ENCODE results near the gene LDLRAD1. TPM values are rescaled to one million over a fixed set of nuclear protein-coding genes. Genes with fewer than 3 reads are reported as not detected.

Gene LDLRAD1
- total and polyA plus RNA-seq, 2 experiments from 2014 or later, result not detected

- Mint-ChIP-seq H3K36me3 (ENCODE audit: low read depth) (peaks cover 53% of the 10 kb centered on the region), H3K27ac (no peak overlapping the region)
These were observed 51.2 kb downstream of the LDLRAD1 start for GRCh38 chr1:53966794-53967193.

More at GRCh38 chr1:53966794-53967193, 51.2 kb downstream of the LDLRAD1 start:
- no peak overlapping the region for H2AFZ ChIP-seq
- H3K4me1 Mint-ChIP-seq, result peaks cover 9% of the 10 kb centered on the region
- peaks cover 6% of the 10 kb centered on the region for H3K27me3 Mint-ChIP-seq (ENCODE audit: insufficient read depth, low read depth, poor library complexity)
- H3K79me2 ChIP-seq (replicated peaks; ENCODE audit: insufficient read depth), result no peaks in the 10 kb centered on the region
- H4K20me1 ChIP-seq (replicated peaks; ENCODE audit: insufficient read depth), result peaks cover 10% of the 10 kb centered on the region
- TF ChIP-seq REST (IDR thresholded peaks at IDR 0.05; ENCODE audit: unreplicated experiment), result no peak
- TF ChIP-seq NANOG (IDR thresholded peaks at IDR 0.05; ENCODE audit: borderline replicate concordance), result no peak
- TF ChIP-seq CREB1 (CRISPR knock-in tag; IDR thresholded peaks at IDR 0.05; ENCODE audit: low read depth), result no peak
- no peak for TF ChIP-seq ZNF331 (CRISPR knock-in tag; IDR thresholded peaks at IDR 0.05; ENCODE audit: low read depth)
- TF ChIP-seq POLR2AphosphoS5 (IDR thresholded peaks at IDR 0.05; ENCODE audit: low read depth), result no peak
- no peak for TF ChIP-seq ZNF114 (CRISPR knock-in tag; IDR thresholded peaks at IDR 0.05)
- TF ChIP-seq ETS1 (IDR thresholded peaks at IDR 0.05), result no peak
- no peak for TF ChIP-seq STAT1 (IDR thresholded peaks at IDR 0.05; ENCODE audit: unreplicated experiment)
- TF ChIP-seq EZH2 (IDR thresholded peaks at IDR 0.05; ENCODE audit: low read depth, unreplicated experiment), result no peak
- TF ChIP-seq ZNF462 (CRISPR knock-in tag; IDR thresholded peaks at IDR 0.05), result no peak
- ATAC-seq (no peak), DNase-seq (ENCODE audit: low spot score) (no peak)
- no peak overlapping the region for H3K27ac ChIP-seq (ENCODE audit: low read depth)
- H3K4me2 ChIP-seq, result no peak overlapping the region
- no peak overlapping the region for H3K4me3 Mint-ChIP-seq
- no peaks in the 10 kb centered on the region for H3K4me1 ChIP-seq (ENCODE audit: insufficient read depth)
- H3K36me3 ChIP-seq (ENCODE audit: insufficient read depth), result peaks cover 43% of the 10 kb centered on the region
- no peaks in the 10 kb centered on the region for H3K9me2 ChIP-seq (ENCODE audit: insufficient read depth)
- H3F3A ChIP-seq (replicated peaks; ENCODE audit: low read depth), result no peaks in the 10 kb centered on the region
- H3K4me3 ChIP-seq, result no peak overlapping the region
- H3K27me3 ChIP-seq (ENCODE audit: insufficient read depth), result no peaks in the 10 kb centered on the region
- H3K9me3 Mint-ChIP-seq, result no peaks in the 10 kb centered on the region
